Fibroblast of the aortic adventitia (primary cell): ENCODE results near the gene AXDND1. TPM values are rescaled to one million over a fixed set of nuclear protein-coding genes. Genes with fewer than 3 reads are reported as not detected.

Experiments used
- DNase-seq: peaks from one replicate; pipeline ENCODE4 v3.0.0-alpha.2; 2010; ENCODE audit warnings: low read depth
- H3K4me3 ChIP-seq: 2 replicates; pipeline ENCODE4 v1.5.1; 2011; ENCODE audit warnings: low read depth, mild to moderate bottlenecking, control low read depth, low read length, moderate library complexity
- CTCF ChIP-seq: IDR thresholded peaks from 2 replicates; pipeline ENCODE4 v1.5.1; 2011; ENCODE audit warnings: mild to moderate bottlenecking, low read length, control low read depth, inconsistent platforms; ENCODE audit not compliant: insufficient read depth
- total RNA-seq: library from RNA; depleted of rRNA; stranded (reverse); fragments of >200 nt; gene quantifications from 2 replicates; pipeline ENCODE4 v1.2.3, GENCODE V29; 2012; ENCODE audit warnings: low replicate concordance

Gene AXDND1
- total RNA-seq, 1 donor = 0.36 TPM

DNA sequence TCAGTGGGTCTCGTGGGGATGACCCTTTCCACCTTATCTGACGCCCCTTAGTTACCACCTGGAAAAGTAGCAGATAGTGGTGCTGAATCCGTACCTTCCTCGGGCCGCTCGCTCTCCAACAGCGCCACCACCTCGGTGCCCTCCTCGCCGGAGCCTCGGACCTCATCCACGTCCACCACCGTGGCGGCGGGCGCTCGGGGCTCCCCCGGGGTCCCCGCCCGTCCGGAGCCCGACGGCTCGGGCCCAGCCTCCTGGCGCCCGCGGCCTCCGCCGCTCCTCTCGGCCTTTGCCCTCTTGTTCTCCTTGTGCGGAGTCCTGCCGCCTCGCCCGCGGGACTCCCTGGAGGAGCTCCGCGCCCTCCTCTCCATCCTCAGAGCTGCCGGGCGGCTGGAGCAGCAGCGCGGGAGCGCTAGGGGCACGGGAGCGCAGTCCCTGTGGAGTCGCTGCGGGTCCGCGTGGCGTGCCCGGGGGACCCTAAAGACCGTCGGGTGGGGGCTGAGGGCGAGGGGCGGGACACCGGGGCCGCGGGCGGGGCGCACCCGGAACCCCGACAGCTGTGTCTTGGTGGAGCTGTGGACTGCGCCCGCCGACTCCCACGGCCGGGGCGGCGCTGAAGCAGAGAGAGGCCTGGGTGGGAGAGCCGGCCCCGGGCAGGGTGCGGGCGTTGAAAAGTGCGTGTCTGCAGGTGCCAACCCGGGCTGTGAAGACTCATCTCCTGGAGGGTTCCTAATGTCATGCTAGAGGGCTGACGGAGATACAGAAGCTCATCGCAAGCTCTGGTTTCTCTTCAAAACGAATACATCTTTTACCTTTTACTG, 209.9 kb downstream of the AXDND1 start, which contains the start of gene NPHS2:
Gene NPHS2, minus strand, starts transcription at position 452 of the 818 bp plus-strand sequence. Its CDS starts 84 bp downstream, at position 368.
- DNase-seq = no peak
- TF ChIP-seq CTCF = no peak

DNA sequence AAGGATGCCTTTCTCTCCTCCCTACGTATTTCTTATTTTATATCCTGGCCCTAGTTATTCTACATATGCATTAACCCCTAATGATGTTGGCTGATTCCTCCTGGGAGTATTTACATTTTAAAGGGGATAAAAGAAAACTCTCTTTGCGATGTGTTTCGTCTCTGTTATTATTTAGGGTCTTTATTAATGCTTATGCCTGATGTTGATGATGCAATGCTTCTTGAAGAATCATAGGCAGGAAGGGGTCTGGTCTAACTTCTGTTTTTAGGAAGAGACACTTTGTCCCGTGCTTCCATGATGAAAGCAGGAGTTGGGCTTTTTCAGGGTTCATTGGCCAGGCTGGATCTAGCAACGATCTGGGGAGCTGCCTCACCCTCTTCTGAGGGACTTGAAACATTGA, 210.7 kb downstream of the AXDND1 start:
- no peak overlapping the region for H3K4me3 ChIP-seq
- DNase-seq = no peak
- TF ChIP-seq CTCF = no peak

More for the DNA sequence above, 209.9 kb downstream of the AXDND1 start, which contains the start of gene NPHS2:
- H3K4me3 ChIP-seq = no peak within 1 kb of the TSS

DNA sequence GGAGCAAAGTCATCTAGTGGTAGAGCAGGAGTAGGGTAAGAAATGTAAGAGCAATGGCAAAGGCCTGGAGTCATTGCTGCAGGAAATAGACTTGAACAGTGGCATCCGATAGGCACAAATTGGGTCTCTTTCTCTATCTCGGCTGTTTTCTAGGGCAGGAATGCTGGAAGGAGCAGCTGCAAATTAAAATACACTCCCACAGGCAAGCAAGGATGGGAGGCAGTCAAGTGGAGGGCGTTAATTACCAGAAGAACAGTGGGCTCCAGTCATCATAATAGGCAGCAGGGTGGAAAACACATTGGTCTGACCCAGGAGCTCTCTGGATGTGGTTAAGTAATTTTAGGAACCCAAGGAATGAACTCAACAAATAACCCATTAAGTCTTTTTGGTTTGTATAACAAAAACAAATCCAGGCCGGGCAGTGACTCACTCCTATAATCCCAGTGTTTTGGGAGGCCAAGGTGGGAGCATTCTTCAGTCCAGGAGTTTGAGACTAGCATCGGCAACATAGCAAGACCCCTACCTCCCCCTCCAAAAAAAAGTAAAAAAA, 218.1 kb downstream of the AXDND1 start:
- DNase-seq = no peak
- TF ChIP-seq CTCF = no peak
- no peak overlapping the region for H3K4me3 ChIP-seq

- no peak for TF ChIP-seq CTCF
- DNase-seq = peak; percentile 6
- peak overlapping the region; percentile 31 for H3K4me3 ChIP-seq
Observed at GRCh38 chr1:179586107-179586823, 220.5 kb downstream of the AXDND1 start.

GRCh38 chr1:179587336-179587735, 221.6 kb downstream of the AXDND1 start:
- no peak for DNase-seq
- no peak overlapping the region for H3K4me3 ChIP-seq
- TF ChIP-seq CTCF = no peak

DNA sequence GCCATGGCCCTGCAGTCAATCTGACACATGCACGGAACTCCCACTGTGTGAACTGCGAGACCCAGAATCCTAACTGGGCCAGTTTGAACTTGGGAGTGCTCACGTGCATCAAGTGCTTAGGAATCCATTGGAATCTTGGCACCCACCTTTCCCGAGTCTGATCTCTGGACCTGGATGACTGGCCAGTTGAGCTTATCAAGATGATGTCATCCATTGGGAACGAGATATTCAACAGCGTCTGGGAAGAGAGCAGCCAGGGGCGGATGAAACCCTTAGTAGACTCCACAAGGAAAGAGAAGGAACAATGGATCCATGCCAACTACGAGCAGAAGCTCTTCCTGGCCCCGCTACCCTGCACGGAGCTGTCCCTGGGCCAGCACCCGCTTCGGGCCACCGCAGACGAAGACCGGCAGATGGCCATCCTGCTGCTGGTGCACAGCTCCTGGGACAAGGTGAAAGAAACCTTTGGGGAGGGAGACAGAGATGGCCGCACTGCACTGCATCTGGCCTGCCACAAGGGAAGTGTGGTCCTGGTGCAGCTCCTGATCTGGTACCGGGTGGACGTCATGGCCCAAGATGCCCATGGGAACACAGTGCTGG, 222.8 kb downstream of the AXDND1 start:
- no peak for TF ChIP-seq CTCF
- H3K4me3 ChIP-seq = no peak overlapping the region
- DNase-seq = no peak
